DND-41 (cell line): ENCODE measurements around the gene ZNF248.

Source experiments
- ATAC-seq: fragments of 200-7000 bp; cut with Tn5 transposase; 3 replicates; pipeline ENCODE4 v1.9.1; 2021; ENCODE audit warnings: low read depth; ENCODE audit not compliant: insufficient read depth
- DNase-seq: peaks from one replicate; pipeline ENCODE4 v3.0.0-alpha.2; 2020
- H2AFZ ChIP-seq: 2 replicates; pipeline ENCODE4 v1.6.0; 2012; ENCODE audit warnings: low read depth, low read length
- H3K27ac ChIP-seq: 2 replicates; pipeline ENCODE4 v1.5.1; 2012; ENCODE audit warnings: low read length, inconsistent platforms
- H3K27me3 ChIP-seq: fragments of 200-600 bp; sonication (generic); 2 replicates; pipeline ENCODE4 v1.6.0; 2012; ENCODE audit warnings: low read length, mild to moderate bottlenecking, inconsistent platforms; ENCODE audit not compliant: insufficient read depth, poor library complexity
- H3K36me3 ChIP-seq: 2 replicates; pipeline ENCODE4 v1.5.1; 2012; ENCODE audit warnings: low read length, inconsistent platforms; ENCODE audit not compliant: insufficient read depth
- H3K4me1 ChIP-seq: 2 replicates; pipeline ENCODE4 v1.5.1; 2012; ENCODE audit warnings: mild to moderate bottlenecking, low read length; ENCODE audit not compliant: insufficient read depth
- H3K4me2 ChIP-seq: 2 replicates; pipeline ENCODE4 v1.6.0; 2012; ENCODE audit warnings: mild to moderate bottlenecking, moderate library complexity, low read length, inconsistent platforms; ENCODE audit not compliant: insufficient read depth
- H3K4me3 ChIP-seq, 2 experiments: fragments of 200-600 bp in 1 of 2; shearing (Covaris generic) in 1 of 2; 2 replicates each; pipeline ENCODE4 v1.5.1; 2012 to 2016; ENCODE audit warnings: inconsistent platforms in 2 of 2, low read length in 2 of 2, mild to moderate bottlenecking in 2 of 2, low read depth in 1 of 2, moderate library complexity in 1 of 2
- H3K79me2 ChIP-seq: 2 replicates; pipeline ENCODE4 v1.6.0; 2012; ENCODE audit warnings: low read length, inconsistent platforms; ENCODE audit not compliant: insufficient read depth
- H3K9ac ChIP-seq: 2 replicates; pipeline ENCODE4 v1.6.0; 2012; ENCODE audit warnings: low read depth, mild to moderate bottlenecking, inconsistent platforms, low read length, moderate library complexity
- H3K9me3 ChIP-seq: 2 replicates; pipeline ENCODE4 v1.5.1; 2012; ENCODE audit warnings: low read length, moderate library complexity, mild to moderate bottlenecking, inconsistent platforms; ENCODE audit not compliant: insufficient read depth, severe bottlenecking
- H4K20me1 ChIP-seq: 2 replicates; pipeline ENCODE4 v1.6.0; 2012; ENCODE audit warnings: low read length; ENCODE audit not compliant: insufficient read depth
- EZH2 ChIP-seq: IDR thresholded peaks from 3 replicates; pipeline ENCODE4 v1.6.1; 2012; ENCODE audit warnings: borderline replicate concordance, low read depth, mild to moderate bottlenecking, moderate library complexity, low read length, inconsistent platforms; ENCODE audit not compliant: severe bottlenecking
- TF ChIP-seq, protein P1 (sequence below): IDR thresholded peaks from 2 replicates; pipeline ENCODE4 v1.5.1; 2012; ENCODE audit warnings: borderline replicate concordance, low read length, moderate library complexity, mild to moderate bottlenecking; ENCODE audit not compliant: poor library complexity, severe bottlenecking; ENCODE audit errors: extremely low read depth

Gene ZNF248

DNA sequence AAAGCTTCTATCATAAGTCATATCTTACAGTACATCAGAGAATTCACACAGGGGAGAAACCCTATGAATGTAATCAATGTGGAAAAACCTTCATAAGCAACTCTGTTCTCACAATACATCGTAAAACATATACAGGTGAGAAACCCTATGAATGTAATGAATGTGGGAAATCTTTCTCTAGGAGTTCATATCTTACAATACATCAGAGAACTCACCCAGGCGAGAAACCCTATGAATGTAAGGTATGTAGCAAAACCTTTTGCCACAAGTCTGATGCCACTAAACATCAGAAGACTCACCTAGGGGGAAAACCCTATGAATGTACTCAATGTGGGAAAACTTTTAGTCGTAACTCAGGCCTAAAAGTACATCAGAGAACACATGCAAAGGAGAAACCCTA, 38.3 kb upstream of the ZNF248 start:
- H3K4me3 ChIP-seq: no peak overlapping the region
- H3K36me3 ChIP-seq: no peaks in the 10 kb centered on the region
- TF ChIP-seq, protein P1, sequence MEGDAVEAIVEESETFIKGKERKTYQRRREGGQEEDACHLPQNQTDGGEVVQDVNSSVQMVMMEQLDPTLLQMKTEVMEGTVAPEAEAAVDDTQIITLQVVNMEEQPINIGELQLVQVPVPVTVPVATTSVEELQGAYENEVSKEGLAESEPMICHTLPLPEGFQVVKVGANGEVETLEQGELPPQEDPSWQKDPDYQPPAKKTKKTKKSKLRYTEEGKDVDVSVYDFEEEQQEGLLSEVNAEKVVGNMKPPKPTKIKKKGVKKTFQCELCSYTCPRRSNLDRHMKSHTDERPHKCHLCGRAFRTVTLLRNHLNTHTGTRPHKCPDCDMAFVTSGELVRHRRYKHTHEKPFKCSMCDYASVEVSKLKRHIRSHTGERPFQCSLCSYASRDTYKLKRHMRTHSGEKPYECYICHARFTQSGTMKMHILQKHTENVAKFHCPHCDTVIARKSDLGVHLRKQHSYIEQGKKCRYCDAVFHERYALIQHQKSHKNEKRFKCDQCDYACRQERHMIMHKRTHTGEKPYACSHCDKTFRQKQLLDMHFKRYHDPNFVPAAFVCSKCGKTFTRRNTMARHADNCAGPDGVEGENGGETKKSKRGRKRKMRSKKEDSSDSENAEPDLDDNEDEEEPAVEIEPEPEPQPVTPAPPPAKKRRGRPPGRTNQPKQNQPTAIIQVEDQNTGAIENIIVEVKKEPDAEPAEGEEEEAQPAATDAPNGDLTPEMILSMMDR: no peak
- TF ChIP-seq EZH2: no peak
- H3K4me2 ChIP-seq: no peak overlapping the region
- no peak overlapping the region for H3K9ac ChIP-seq
- H3K79me2 ChIP-seq: no peaks in the 10 kb centered on the region
- H4K20me1 ChIP-seq: no peaks in the 10 kb centered on the region
- H3K27ac ChIP-seq: no peak overlapping the region
- DNase-seq (no peak), ATAC-seq (no peak)
- no peak overlapping the region for H2AFZ ChIP-seq
- peaks cover 25% of the 10 kb centered on the region for H3K9me3 ChIP-seq
- no peaks in the 10 kb centered on the region for H3K4me1 ChIP-seq
- H3K27me3 ChIP-seq: no peaks in the 10 kb centered on the region

DNA sequence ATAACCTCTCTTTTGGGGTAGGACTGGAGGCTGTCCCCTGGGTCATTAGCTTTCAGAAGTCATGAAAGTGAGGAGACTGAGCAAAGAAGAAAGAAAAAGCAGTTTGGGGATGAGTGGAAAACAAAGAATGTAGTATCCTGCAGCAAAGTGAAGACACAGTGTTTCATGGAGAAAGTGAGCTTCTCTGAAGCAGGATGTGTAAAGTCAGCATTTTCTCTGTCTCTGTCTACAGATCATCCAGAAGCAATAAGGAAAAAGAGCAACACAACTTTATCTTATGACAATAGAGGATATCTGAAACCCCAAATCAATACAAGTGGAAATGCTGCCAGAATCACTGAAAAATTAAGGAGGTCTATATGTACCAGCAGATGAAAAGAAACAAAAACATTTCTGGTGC, 28.4 kb upstream of the ZNF248 start:
- Histone ChIP-seq H3K9me3 (no peaks in the 10 kb centered on the region), H4K20me1 (no peaks in the 10 kb centered on the region), H3K9ac (no peak overlapping the region), H2AFZ (no peak overlapping the region), H3K4me3 (no peak overlapping the region), H3K27me3 (no peaks in the 10 kb centered on the region), H3K4me2 (no peak overlapping the region), H3K36me3 (no peaks in the 10 kb centered on the region), H3K27ac (no peak overlapping the region), H3K79me2 (no peaks in the 10 kb centered on the region), H3K4me1 (no peaks in the 10 kb centered on the region)
- no peak for TF ChIP-seq EZH2
- TF ChIP-seq, protein P1: no peak
- no peak for DNase-seq
- no peak for ATAC-seq

DNA sequence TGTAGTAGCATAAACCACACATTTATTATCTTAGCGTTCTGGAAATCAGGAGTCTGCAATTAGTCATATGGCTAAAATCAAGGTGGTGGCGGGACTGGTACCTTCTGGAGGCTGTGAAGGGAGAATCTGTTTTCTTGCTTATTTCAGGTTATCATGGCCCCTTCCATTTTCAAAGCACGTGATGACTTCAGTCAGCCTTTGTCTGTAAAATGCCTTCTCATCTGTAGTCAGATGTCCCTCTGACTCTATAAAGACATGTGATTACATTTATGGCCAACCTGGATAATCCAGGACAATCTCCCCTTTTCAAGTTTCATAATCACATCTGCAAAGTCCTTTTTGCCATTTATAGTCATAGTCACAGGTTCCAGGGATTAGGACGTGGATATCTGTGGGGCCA, 15.5 kb upstream of the ZNF248 start:
- no peaks in the 10 kb centered on the region for H4K20me1 ChIP-seq

More for the DNA sequence above, 15.5 kb upstream of the ZNF248 start:
- Histone ChIP-seq H3K36me3 (no peaks in the 10 kb centered on the region), H3K9me3 (no peaks in the 10 kb centered on the region), H3K4me2 (no peak overlapping the region), H3K4me1 (no peaks in the 10 kb centered on the region), H3K4me3 (no peak overlapping the region), H3K79me2 (no peaks in the 10 kb centered on the region), H3K9ac (no peak overlapping the region), H2AFZ (no peak overlapping the region), H3K27me3 (no peaks in the 10 kb centered on the region), H3K27ac (no peak overlapping the region)
- TF ChIP-seq EZH2: no peak
- TF ChIP-seq, protein P1: no peak
- DNase-seq (no peak), ATAC-seq (no peak)
